SJCRH30 (cell line): ENCODE results near the gene SLAMF6. TPM values are rescaled to one million over a fixed set of nuclear protein-coding genes. Genes with fewer than 3 reads are reported as not detected.
"Not testable (repeated sequence)": the region's sequence is repeated elsewhere in the genome, so short reads cannot be mapped to it uniquely, and the experiment has no call there.

Experiments
- DNase-seq, 2 experiments: peaks; one replicate each; pipeline ENCODE4 v3.0.0-alpha.2; 2015 to 2020
- H3K27ac ChIP-seq: fragments of 250-450 bp; sonication (Bioruptor Pico); 2 replicates; pipeline ENCODE4 v1.5.1; 2020; ENCODE audit warnings: mild to moderate bottlenecking, moderate library complexity
- H3K27me3 ChIP-seq: fragments of 250-450 bp; sonication (Bioruptor Pico); 2 replicates; pipeline ENCODE4 v1.5.1; 2020; ENCODE audit warnings: mild to moderate bottlenecking, moderate library complexity
- H3K36me3 ChIP-seq: fragments of 250-450 bp; sonication (Bioruptor Pico); 2 replicates; pipeline ENCODE4 v1.5.1; 2020; ENCODE audit warnings: mild to moderate bottlenecking, moderate library complexity
- H3K4me1 ChIP-seq: fragments of 250-450 bp; sonication (Bioruptor Pico); 2 replicates; pipeline ENCODE4 v1.5.1; 2020; ENCODE audit warnings: mild to moderate bottlenecking, moderate library complexity
- H3K4me3 ChIP-seq: fragments of 250-450 bp; sonication (Bioruptor Pico); 2 replicates; pipeline ENCODE4 v1.5.1; 2020; ENCODE audit warnings: mild to moderate bottlenecking, moderate library complexity
- H3K9me3 ChIP-seq: fragments of 250-450 bp; sonication (Bioruptor Pico); replicated peaks from 2 replicates; pipeline ENCODE4 v1.5.1; 2020; ENCODE audit warnings: mild to moderate bottlenecking, moderate library complexity
- total RNA-seq: library from RNA; depleted of rRNA; stranded (reverse); fragments of >200 nt; shearing (Covaris generic); gene quantifications from 2 replicates; pipeline ENCODE4 v1.2.3, GENCODE V29; 2014

The SLAMF6 gene
- total RNA-seq, 1 experiment from 2014 or later: not detected

- Histone ChIP-seq H3K27me3 (no peaks in the 10 kb centered on the region), H3K4me1 (no peaks in the 10 kb centered on the region), H3K36me3 (no peaks in the 10 kb centered on the region), H3K27ac (no peak overlapping the region), H3K9me3 (peaks cover 3% of the 10 kb centered on the region; the same call in 1 of the 2 replicates), H3K4me3 (no peak overlapping the region)
- no peak for DNase-seq
These were observed 20.0 kb downstream of the SLAMF6 start for GRCh38 chr1:160503087-160503486.

GRCh38 chr1:160500321-160500990, 22.6 kb downstream of the SLAMF6 start:
- no peak for DNase-seq
- Histone ChIP-seq H3K4me1 (no peaks in the 10 kb centered on the region), H3K27me3 (no peaks in the 10 kb centered on the region), H3K9me3 (peaks cover 3% of the 10 kb centered on the region; the same call in 1 of the 2 replicates), H3K27ac (no peak overlapping the region), H3K4me3 (no peak overlapping the region), H3K36me3 (no peaks in the 10 kb centered on the region)

GRCh38 chr1:160499631-160500030, 23.4 kb downstream of the SLAMF6 start:
- no peak for DNase-seq
- Histone ChIP-seq H3K4me1 (no peaks in the 10 kb centered on the region), H3K36me3 (no peaks in the 10 kb centered on the region), H3K27me3 (no peaks in the 10 kb centered on the region), H3K4me3 (no peak overlapping the region), H3K9me3 (peaks cover 3% of the 10 kb centered on the region; the same call in 1 of the 2 replicates), H3K27ac (no peak overlapping the region)

- not testable (repeated sequence) for H3K4me1 ChIP-seq, H3K36me3 ChIP-seq, H3K27ac ChIP-seq, H3K27me3 ChIP-seq, H3K4me3 ChIP-seq, DNase-seq, H3K9me3 ChIP-seq
These were observed 24.6 kb downstream of the SLAMF6 start for GRCh38 chr1:160498301-160499065.

- H3K27ac ChIP-seq: no peak overlapping the region
- H3K4me3 ChIP-seq: no peak overlapping the region
- no peaks in the 10 kb centered on the region for H3K27me3 ChIP-seq
- H3K9me3 ChIP-seq: peaks cover 3% of the 10 kb centered on the region; the same call in 1 of the 2 replicates
- no peaks in the 10 kb centered on the region for H3K4me1 ChIP-seq
- H3K36me3 ChIP-seq: no peaks in the 10 kb centered on the region
- DNase-seq: no peak
These were observed 26.7 kb downstream of the SLAMF6 start for GRCh38 chr1:160496334-160496733.

- Histone ChIP-seq H3K27ac (no peak overlapping the region), H3K4me3 (no peak overlapping the region), H3K36me3 (no peaks in the 10 kb centered on the region), H3K27me3 (no peaks in the 10 kb centered on the region), H3K4me1 (no peaks in the 10 kb centered on the region), H3K9me3 (peaks cover 3% of the 10 kb centered on the region; the same call in 1 of the 2 replicates)
- peak in 1 of 2 experiments; percentile 3 for DNase-seq
These were observed 28.4 kb downstream of the SLAMF6 start for GRCh38 chr1:160494620-160495019.

GRCh38 chr1:160492617-160493016, 30.4 kb downstream of the SLAMF6 start:
- H3K4me1 ChIP-seq: no peaks in the 10 kb centered on the region
- no peak overlapping the region for H3K27ac ChIP-seq
- no peak overlapping the region for H3K4me3 ChIP-seq
- DNase-seq: no peak
- H3K27me3 ChIP-seq: no peaks in the 10 kb centered on the region
- no peaks in the 10 kb centered on the region for H3K9me3 ChIP-seq
- H3K36me3 ChIP-seq: no peaks in the 10 kb centered on the region

GRCh38 chr1:160491981-160492380, 31.1 kb downstream of the SLAMF6 start:
- Histone ChIP-seq H3K4me3 (no peak overlapping the region), H3K9me3 (no peaks in the 10 kb centered on the region), H3K27ac (no peak overlapping the region), H3K36me3 (no peaks in the 10 kb centered on the region), H3K27me3 (no peaks in the 10 kb centered on the region), H3K4me1 (no peaks in the 10 kb centered on the region)
- DNase-seq: no peak

- no peak for DNase-seq
- Histone ChIP-seq H3K27me3 (no peaks in the 10 kb centered on the region), H3K27ac (no peak overlapping the region), H3K36me3 (no peaks in the 10 kb centered on the region), H3K9me3 (no peaks in the 10 kb centered on the region), H3K4me1 (no peaks in the 10 kb centered on the region), H3K4me3 (no peak overlapping the region)
These were observed 32.0 kb downstream of the SLAMF6 start for GRCh38 chr1:160491017-160491416.

- H3K4me3 ChIP-seq: no peak overlapping the region
- H3K9me3 ChIP-seq: no peaks in the 10 kb centered on the region
- H3K27ac ChIP-seq: no peak overlapping the region
- no peaks in the 10 kb centered on the region for H3K27me3 ChIP-seq
- no peak for DNase-seq
- H3K36me3 ChIP-seq: no peaks in the 10 kb centered on the region
- H3K4me1 ChIP-seq: no peaks in the 10 kb centered on the region
These were observed 33.4 kb downstream of the SLAMF6 start for GRCh38 chr1:160489513-160490261.

GRCh38 chr1:160488347-160489058, 34.6 kb downstream of the SLAMF6 start:
- H3K9me3 ChIP-seq: no peaks in the 10 kb centered on the region; the same call in 1 of the 2 replicates
- H3K4me3 ChIP-seq: no peak overlapping the region
- no peaks in the 10 kb centered on the region for H3K4me1 ChIP-seq
- no peak for DNase-seq
- no peaks in the 10 kb centered on the region for H3K27me3 ChIP-seq
- no peaks in the 10 kb centered on the region for H3K36me3 ChIP-seq
- no peak overlapping the region for H3K27ac ChIP-seq

- H3K9me3 ChIP-seq: no peaks in the 10 kb centered on the region; the same call in 1 of the 2 replicates
- no peak for DNase-seq
- H3K27ac ChIP-seq: no peak overlapping the region
- H3K4me1 ChIP-seq: no peaks in the 10 kb centered on the region
- H3K36me3 ChIP-seq: no peaks in the 10 kb centered on the region
- no peak overlapping the region for H3K4me3 ChIP-seq
- no peaks in the 10 kb centered on the region for H3K27me3 ChIP-seq
These were observed 36.6 kb downstream of the SLAMF6 start for GRCh38 chr1:160486453-160486852.

GRCh38 chr1:160483505-160484185, 39.4 kb downstream of the SLAMF6 start:
- H3K9me3 ChIP-seq: no peaks in the 10 kb centered on the region; the same call in 1 of the 2 replicates
- DNase-seq: no peak
- H3K4me3 ChIP-seq: no peak overlapping the region
- no peaks in the 10 kb centered on the region for H3K36me3 ChIP-seq
- H3K27me3 ChIP-seq: no peaks in the 10 kb centered on the region
- H3K27ac ChIP-seq: no peak overlapping the region
- H3K4me1 ChIP-seq: no peaks in the 10 kb centered on the region

GRCh38 chr1:160481979-160482596, 41.0 kb downstream of the SLAMF6 start:
- no peak for DNase-seq
- Histone ChIP-seq H3K27ac (no peak overlapping the region), H3K27me3 (no peaks in the 10 kb centered on the region), H3K9me3 (no peaks in the 10 kb centered on the region; the same call in 1 of the 2 replicates), H3K36me3 (no peaks in the 10 kb centered on the region), H3K4me3 (no peak overlapping the region), H3K4me1 (no peaks in the 10 kb centered on the region)
